Activated CD8-positive, alpha-beta memory T cell treated with anti-CD3 and anti-CD28 coated beads, Interleukin-2, amount 50 U/mL, for 24 hours (primary cell): ENCODE data around the gene HES1.
"Not testable (repeated sequence)": the region's sequence is repeated elsewhere in the genome, so short reads cannot be mapped to it uniquely, and the experiment has no call there.

Source experiments
- DNase-seq: peaks from one replicate; pipeline ENCODE4 v3.0.0-alpha.2; 2020; ENCODE audit errors: extremely low read depth

HES1 gene

DNA sequence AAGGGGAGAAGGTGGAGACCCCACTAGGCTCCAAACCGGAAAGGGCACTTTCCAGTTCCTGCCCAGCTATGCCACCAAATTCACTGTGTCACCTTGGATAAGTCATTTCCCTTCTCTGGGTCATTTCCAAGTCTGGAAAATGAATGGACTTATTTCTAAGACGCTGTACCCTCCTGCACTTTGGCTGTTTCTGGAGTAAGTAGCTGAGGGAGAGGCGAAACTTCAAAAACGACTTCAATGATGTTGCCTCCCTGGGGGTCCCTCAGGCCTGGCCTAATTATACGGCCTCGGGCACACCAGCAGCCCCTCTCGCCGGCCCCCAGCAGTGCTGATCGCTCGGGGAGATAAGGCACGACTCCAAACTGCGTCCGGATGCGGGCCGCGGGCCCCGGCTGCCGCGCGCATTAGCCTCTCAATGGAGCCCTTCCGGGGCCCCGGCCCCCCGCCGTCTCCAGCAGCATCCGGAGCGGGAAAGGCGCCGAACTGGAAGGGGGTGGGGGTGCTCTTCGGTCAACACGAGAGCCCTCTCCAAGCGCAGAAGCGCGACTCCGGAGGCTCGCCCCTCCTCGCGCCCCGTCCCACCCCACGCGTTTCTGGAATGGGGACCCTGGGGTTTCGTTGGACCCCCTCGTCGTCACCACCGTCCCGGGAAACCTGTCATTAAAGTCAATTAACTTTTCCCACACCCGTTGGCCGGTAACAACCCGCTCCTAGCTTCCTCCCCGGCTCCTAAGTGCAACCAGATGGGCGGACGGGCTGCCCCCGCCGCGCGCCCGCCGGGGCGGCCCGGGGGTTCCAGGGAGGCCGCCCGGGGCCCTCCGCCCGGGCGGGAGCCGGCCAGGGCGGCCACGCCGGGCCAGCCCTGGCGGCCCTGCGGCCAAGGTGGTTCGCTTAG is 4.8 kb downstream of the HES1 start:
- no peak for DNase-seq

DNA sequence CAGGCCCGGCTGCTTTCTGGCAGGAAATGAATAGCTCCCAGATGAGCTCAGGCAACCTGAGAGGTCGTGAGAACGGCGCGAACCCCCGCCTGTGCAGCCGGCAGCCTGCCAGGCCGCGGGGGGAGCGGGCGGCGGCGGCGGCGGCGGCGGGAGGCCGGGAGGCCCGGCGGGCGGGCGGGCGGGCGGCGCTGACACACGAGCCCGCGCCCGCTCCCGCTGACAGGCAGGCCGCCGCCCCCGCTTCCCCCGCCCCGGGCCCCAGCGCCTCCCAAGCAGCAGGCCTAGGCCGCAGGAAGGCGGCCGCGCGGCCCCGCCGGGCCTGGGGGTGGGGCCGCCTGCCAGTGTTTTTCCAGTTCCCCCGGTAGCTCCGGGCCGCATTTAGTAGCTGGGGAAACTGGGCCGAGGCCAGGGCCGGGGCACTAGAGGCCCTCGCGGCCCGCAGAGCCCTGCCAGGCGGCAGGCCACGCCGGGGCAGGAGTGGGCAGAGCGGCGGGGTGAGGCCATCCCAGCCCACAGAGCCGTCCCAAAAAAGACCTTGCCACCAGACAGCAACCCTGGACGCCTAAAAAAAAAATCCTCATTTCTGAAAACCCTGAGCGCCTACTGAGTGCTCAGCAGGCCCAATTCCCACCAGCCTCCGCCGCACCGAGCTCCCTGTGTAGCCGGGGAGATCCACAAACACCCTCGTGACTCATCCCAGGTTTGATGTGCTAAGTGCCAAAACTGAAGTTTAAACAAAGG is 5.6 kb downstream of the HES1 start:
- no peak for DNase-seq

DNA sequence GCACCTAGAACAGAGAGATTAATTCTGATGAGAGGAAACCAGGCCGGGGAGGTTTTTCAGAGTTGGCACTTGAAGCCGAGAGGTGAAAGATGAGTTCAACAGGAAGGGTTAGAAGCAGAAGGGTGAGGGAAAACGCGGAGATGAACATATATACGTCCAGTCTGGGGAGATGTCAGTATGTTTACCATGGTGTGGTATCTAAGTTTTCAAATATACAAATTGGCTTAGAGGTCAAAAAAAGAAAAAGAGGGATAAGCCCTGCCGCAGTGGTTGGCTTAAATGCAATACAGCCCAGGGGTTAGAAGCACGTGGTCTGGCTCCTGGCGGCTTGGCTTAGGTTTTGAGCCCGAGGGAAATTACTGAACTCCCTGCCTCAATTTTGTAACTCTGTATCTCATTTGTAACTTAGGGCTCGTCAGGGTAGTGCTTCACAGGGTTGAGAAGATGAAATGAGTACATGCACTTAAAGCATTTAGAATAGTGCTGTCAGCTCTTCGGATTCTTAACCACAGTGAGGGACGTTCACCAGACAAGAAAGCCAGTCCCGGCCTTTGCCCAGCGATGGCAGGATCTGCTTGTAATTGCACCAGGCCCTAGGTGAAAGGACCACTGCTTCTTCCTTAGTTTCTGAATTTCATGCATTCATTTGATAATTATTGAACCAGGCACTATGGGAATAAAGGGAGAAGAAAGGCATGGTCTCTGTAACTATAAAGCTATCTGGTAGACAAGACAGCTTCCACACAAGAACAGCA is 6.4 kb downstream of the HES1 start:
- DNase-seq: no peak

DNA sequence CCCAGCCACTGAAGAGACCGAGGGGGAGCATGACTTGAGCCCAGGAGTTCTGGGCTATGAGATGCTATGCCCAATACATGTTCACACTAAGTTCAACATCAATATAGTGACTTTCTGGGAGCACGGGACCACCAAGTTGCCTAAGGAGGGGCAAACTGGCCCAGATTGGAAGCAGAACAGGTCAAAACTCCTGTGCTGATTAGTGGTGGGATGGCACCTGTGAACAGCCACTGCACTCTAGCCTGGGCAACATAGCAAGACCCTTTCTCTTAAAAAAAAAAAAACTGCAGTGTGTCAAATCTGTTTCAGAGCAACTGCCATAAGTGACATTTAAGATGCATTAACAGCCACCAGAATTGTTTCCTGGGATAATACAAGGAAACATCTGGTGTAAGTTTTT is 9.8 kb downstream of the HES1 start:
- DNase-seq: no peak

DNA sequence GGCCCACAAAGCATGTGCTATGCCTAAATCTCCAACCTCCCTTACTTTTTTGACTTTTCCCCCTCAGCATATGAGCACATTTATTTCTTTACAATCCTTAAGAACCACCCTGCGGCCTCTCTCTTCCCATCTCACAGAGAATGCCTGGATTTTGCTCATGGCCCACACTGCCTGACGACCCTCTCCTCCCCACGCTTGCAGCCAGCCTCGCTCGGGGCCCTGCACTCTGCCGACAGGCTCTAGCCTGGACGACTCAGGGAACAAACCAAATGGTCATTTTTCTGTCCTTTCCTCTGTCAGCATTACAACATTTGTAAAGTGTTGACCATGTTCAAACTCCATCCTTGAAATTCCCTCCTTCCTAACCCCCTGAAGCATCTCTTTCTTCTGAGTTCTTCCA is 11.7 kb downstream of the HES1 start:
- no peak for DNase-seq

DNA sequence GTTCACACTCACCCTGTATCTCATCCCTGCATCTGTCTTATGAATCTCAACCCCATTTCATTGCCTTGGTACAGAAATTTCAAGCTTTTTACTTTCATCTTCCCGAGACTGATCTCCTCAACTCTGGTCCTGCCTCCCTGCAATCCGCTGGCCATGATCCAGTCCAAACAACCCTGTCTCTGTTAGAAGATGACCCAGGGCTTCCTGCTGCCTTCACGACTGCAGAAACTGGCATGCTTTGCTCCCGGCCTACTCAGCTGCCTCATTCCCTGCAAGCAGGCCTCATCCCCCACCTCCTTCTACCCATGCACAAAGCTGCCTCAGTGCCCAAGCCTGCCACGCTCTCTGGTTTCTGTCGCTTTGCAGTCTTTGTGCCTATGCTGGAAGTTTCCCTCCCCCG is 12.4 kb downstream of the HES1 start:
- no peak for DNase-seq

DNA sequence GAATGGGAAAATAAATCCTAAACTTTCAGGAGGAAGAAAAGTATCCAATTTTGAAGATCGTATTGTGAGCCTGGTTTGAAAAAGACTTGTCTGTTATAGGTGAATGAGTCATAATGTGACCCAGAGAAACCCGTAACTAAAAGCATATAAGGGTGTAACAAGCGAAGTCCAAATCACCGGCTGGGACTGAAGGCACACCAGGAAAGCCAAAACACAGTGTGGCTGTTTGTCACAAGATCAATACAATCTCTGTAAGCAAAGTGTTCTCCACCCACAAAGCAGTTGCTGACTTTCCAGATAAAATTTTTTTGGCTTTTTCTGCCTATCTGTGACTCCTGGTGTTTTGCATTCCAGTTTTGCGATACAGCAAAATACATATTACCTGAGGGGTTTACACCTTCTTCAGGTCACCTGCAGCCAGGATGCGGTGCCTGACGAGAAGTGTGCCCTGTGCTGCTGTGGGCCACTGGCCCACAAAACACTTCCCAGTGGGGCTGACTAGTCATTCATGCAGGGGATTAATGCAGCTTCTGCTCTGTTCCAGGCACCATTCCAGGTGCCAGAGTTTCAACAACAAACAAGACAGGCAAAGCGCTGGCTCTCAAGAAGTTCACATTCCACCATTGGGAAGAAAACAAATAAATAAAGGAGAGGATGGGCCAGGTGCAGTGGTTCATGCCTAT is 14.4 kb downstream of the HES1 start:
- no peak for DNase-seq

DNA sequence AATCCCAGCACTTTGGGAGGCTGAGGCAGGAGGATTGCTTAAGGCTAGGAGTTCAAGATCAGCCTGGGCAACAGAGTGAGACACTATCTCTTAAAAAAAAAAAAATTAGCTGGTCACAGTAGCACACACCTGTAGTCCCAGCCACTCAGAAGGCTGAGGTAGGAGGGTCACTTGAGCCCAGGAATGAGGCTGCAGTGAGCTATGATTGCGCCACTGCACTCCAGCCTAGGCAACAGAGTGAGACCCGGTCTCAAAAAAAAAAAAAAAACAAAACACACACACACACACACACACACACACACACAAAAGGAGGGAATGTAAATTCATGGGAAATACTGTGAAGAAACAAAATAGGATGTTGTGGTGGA is 15.0 kb downstream of the HES1 start:
- not testable (repeated sequence) for DNase-seq

DNA sequence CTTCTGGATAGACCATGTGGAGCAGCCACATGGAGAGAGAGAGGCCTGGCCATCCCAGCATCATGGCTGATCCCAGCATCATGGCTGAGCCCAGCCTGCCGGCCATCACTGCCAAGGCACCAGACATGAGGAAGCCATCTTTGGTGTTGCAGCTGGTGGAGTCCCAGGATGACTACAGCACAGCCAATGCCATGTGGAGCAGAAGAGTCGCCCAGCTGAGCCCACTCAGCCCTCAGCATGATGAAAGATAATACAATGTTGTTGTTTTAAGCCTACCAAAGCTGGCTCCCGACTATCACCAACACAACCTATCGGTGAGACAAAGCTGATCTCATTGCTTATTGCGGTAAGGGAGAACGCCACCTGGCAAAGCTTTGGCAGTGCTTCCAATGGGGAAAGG is 18.4 kb downstream of the HES1 start:
- DNase-seq: no peak

DNA sequence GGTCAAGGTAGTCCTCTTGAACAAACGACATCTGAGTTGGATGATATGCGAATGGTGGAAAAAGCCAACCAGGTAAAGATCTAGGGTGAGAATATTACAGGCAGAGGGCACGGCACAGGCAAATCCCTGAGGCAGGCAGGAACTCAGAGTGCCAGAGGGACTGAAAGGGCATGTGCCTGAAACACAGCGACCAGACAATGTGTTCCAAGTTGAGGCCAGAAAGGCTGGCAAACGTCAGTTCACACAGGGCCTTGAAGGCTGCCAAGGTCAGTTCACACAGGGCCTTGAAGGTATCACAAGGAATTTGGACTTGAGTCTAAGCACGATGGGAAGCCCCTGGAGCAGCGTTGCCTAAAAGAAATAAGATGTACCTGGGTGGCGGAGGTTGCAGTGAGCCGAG is 20.1 kb downstream of the HES1 start:
- DNase-seq: no peak

DNA sequence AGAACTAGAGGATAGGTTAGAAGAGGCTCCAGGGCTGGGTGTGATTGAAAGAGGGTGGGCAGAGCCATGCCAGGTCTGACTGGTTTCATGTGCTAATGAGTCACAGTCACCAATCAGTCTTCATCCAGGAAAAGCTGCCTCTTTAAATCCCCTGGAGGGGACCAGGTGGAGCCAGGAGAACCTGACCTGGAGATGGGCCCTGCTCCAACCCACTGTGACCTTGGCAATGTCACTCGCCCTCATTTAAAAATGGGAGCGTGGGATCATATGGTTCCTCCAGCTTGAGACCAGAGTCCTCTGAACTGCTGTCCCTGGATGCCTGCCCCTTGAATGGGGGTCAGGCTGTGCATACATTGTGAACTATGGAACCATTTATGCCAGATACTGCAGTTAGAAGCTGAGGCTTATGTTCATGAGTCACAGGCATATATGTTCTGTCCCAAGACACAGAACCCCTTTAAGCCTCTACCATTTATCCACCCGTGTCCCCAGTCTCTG is 23.0 kb downstream of the HES1 start:
- no peak for DNase-seq

DNA sequence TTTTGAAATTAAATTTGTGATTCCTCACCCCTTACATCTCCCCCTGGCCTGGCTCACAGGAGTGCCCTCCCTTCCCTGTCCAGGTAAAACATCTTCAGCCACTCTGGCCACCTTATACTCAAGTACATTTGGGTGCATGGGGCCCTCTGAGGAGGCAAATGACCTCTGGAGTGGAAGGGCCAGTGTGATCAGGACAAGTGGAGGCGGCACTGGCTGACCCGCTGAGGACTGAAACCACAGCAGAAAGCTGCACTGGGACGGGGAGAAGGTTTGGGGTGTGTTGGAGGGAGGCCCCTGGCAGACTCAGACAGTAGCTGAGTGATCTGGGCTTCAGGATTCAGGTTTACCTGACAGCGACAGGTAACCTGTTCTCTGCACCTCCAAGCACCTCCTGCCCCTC is 24.2 kb downstream of the HES1 start:
- no peak for DNase-seq

DNA sequence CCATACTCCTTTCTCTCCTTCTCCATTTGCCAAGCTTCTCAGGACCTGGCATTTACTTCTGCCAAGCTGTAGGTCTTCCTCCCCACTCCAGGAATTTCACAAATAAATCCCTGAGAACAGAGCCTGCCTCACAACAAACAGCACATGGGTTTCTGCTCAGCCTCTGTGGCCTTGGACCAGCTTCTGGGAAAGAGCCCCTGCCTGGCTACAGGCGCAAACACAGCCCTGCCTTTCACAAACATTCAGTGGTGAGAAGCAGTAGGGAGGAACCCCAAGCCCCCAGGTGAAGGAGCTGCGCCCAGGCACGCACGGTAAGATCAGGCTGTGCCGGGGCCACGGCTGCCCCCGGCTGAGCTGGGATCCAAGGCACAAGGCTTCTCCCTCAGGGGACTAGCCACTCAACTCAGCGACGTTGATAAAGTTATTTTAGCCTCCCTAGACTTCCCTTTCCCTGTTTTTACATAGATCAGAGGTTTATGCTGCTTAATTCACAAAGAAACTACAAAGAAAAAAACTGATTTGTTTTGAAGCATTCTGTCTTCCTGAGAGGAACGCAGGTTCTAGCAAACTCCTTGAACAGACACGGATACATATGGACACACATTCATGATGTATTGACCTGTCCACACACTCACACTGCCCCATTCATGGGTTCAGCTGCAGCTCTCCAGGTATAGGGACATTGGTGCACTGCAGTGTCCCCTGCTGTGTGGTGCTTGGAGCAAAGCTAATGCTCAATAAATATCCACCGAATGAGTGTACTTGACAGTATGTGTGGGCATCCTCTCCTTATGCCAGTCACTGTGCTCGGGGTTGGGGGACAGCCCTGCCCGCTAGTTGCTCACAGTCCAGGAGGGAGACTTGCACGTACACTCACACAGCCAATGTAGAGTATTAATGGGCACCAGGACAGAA is 25.4 kb downstream of the HES1 start:
- no peak for DNase-seq

DNA sequence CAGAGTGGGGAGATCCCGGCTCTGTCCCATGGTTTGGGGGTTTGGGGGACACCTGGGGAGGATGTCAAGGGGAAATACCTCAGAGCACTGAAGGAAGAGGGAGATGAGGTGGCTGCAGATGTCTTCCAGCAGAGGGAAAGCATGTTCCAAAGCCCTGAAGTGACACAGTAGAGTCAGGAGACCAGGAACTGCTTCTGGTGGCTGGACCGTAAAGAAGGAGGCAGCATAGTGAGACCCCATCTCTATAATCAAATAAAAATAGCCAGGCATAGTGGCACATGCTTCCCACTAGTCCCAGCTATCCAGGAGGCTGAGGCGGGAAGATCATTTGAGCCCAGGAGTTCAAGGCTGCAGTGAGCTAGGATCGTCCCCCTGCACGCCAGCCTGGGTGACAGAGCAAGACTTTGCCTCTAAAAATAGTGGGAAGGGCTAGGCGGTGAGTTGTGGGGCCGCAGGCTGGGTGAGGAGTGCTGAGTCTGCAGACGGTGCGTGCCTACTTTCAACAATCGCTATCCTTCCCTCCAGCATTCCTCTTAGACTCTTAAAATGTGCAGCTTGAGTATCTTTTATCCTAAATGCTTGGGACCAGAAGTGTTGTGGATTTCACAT is 26.2 kb downstream of the HES1 start:
- DNase-seq: no peak

DNA sequence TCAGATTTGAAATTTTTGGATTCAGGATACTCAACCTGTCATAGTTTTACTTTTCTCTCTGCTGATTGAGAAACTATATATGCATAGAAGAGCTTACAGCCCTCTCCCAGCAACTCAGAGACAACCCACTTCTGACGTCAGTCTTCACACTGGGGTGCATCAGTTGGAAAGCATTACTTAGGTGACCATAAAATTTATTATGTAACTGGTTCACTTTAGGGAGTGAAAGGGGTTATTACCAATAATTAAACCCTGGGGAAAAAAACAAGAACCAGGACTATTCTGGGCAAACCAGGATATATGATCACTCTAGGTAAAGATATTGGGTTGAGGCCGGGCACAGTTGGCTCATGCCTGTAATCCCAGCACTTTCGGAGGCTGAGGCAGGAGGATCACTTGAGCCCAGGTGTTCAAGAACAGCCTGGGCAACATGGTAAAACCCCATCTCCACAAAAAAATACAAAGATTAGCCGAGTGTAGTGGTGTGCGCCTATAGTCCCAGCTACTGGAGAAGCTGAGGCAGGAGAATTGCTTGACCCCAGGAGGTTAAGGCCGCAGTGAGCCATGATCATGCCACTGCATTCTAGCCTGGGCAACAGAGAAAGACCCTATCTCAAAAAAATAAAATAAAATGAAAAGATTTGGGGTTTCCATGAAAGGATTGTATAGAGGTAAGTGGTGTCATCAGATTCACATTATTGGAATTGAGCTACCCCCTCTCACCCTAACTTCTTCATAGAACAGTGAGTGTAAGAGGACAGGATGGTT is 27.1 kb downstream of the HES1 start:
- DNase-seq: no peak

DNA sequence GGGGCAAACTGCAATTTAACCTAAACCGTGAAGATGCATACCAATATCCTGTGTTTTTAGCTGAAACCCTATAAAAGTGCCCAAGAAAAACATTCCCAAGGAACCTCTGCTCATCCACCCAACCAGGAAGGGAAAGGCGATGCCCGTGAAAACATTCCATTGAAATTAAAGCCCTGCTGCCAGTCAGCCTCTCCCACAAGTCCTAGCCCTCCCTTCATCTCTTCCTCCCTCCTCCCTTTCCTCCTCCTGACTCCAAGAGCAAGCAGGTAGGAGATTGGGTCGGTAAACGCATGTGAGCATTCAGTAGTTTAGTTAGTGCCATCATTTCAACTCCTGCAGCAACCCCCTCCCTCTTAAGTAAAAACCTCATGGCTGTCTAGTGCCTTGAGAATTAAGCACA is 27.7 kb downstream of the HES1 start:
- no peak for DNase-seq

DNA sequence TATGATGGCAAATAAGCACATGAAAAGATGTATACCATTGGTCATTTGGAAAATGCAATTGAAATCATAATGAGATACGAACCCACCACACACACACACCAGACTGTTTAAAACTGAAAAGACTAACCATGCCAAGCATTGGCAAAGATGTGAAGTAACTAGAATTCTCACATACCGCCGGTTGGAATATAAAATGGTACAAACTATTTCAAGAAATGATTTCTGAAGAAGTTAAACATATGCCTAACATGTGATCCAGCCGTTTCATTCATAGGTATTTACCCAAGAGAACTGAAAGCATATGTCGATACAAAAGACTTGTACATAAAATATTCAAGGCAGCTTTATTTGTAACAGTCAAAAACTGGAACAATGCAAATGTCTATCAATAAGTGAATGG is 28.9 kb downstream of the HES1 start:
- no peak for DNase-seq

DNA sequence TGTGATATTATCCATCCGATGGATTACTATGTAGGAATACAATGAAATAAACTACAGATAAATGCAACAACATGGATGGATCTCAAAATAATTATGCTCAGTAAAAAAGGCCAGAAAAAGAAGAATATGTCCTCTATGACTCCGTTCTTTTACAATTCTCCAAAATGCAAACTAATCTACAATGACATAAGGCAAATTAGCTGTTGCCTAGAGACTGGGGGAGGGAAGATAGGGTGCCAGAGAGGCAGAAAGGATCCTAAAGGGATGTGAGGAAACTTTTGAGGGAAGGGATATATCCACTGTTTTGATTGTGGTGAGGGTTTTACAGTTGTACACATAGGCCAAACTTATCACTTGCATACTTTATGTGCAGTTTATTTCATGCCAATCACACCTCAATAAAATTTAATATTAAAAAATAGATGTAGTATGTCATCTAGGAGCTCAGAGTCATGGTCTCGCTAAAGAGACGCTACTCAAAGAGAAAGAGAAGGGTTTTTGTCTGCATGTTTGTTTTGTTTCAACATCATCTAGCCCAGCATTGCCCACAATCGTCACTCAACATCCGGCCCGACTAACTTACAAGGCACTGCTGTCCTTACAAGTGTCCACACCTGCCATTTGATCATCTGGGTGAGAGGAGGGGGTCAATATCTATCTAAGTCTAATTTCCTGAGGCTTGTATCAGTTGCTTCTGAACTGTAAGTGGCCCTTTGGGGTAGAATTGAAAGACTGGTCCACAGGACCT is 29.5 kb downstream of the HES1 start:
- no peak for DNase-seq
